22Rv1 (cell line): ENCODE measurements around the gene ETNK1.

Experiments
- ZFX ChIP-seq: fragments of 450-650 bp; IDR thresholded peaks from 2 replicates; pipeline ENCODE4 v1.6.1; 2017; ENCODE audit warnings: antibody characterized with exemption, borderline replicate concordance
- TF ChIP-seq, protein P1 (sequence below): fragments of 450-650 bp; IDR thresholded peaks from 2 replicates; pipeline ENCODE4 v1.5.1; 2017; ENCODE audit warnings: mild to moderate bottlenecking

DNA sequence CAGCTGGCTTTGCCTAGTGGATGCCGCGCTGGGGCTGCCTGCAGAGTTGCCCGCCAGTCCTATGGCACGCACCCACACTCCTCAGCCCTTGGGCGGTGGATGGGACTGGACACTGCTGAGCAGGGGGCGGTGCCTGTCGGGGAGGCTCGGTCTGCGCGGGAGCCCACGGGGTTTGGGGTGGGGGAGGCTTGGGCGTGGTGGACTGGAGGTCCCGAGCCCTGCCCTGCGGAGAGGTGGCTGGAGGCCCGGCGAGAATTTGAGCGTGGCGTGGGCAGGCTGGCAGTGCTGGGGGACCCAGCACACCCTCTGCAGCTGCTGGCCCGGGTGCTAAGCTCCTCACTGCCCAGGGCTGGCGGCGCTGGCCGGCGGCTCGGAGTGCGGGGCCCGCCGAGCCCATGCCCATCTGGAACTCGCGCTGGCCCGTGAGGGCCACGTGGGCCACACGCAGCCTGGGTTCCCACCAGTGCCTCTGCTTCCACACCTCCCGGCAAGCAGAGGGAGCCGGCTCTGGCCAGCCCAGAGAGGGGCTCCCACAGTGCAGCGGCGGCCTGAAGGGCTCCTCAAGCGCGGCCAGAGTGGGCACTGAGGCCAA is 68.1 kb downstream of the ETNK1 start:
- TF ChIP-seq, protein P1, sequence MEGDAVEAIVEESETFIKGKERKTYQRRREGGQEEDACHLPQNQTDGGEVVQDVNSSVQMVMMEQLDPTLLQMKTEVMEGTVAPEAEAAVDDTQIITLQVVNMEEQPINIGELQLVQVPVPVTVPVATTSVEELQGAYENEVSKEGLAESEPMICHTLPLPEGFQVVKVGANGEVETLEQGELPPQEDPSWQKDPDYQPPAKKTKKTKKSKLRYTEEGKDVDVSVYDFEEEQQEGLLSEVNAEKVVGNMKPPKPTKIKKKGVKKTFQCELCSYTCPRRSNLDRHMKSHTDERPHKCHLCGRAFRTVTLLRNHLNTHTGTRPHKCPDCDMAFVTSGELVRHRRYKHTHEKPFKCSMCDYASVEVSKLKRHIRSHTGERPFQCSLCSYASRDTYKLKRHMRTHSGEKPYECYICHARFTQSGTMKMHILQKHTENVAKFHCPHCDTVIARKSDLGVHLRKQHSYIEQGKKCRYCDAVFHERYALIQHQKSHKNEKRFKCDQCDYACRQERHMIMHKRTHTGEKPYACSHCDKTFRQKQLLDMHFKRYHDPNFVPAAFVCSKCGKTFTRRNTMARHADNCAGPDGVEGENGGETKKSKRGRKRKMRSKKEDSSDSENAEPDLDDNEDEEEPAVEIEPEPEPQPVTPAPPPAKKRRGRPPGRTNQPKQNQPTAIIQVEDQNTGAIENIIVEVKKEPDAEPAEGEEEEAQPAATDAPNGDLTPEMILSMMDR = no peak
- TF ChIP-seq ZFX = no peak
